Neural progenitor cell (in vitro differentiated cells): ENCODE results near the gene TEKTIP1. TPM values are rescaled to one million over a fixed set of nuclear protein-coding genes. Genes with fewer than 3 reads are reported as not detected.
A peak's percentile ranks its signal among the peaks of the same experiment; 100 is the strongest.

Source experiments
- DNase-seq: peaks from one replicate; pipeline ENCODE4 v3.0.0-alpha.2; 2016; ENCODE audit warnings: low spot score
- H2AFZ ChIP-seq: fragments of 200-600 bp; sonication (generic); replicated peaks from 2 replicates; pipeline ENCODE4 v1.6.1; 2016; ENCODE audit warnings: antibody characterized with exemption
- H3F3A ChIP-seq: fragments of 200-600 bp; sonication (generic); 2 replicates; pipeline ENCODE4 v1.6.1; 2016; ENCODE audit warnings: antibody characterized with exemption, low read depth
- H3K27ac ChIP-seq: fragments of 200-600 bp; sonication (generic); 2 replicates; pipeline ENCODE4 v1.5.1; 2016; ENCODE audit warnings: mild to moderate bottlenecking
- H3K27me3 ChIP-seq: fragments of 200-600 bp; sonication (generic); 2 replicates; pipeline ENCODE4 v1.6.1; 2016; ENCODE audit warnings: mild to moderate bottlenecking, moderate library complexity
- H3K36me3 ChIP-seq: fragments of 200-600 bp; sonication (generic); 2 replicates; pipeline ENCODE4 v1.5.1; 2016
- H3K4me1 ChIP-seq: fragments of 200-600 bp; sonication (generic); 2 replicates; pipeline ENCODE4 v1.6.1; 2016; ENCODE audit warnings: mixed run types
- H3K4me2 ChIP-seq: fragments of 200-600 bp; sonication (generic); 2 replicates; pipeline ENCODE4 v1.6.1; 2016
- H3K4me3 ChIP-seq: fragments of 200-600 bp; sonication (generic); 2 replicates; pipeline ENCODE4 v1.5.1; 2016
- H3K79me2 ChIP-seq: fragments of 200-600 bp; sonication (generic); 2 replicates; pipeline ENCODE4 v1.6.1; 2016; ENCODE audit warnings: low read depth
- H3K9ac ChIP-seq: fragments of 200-600 bp; sonication (generic); 2 replicates; pipeline ENCODE4 v1.6.1; 2016
- H3K9me3 ChIP-seq: fragments of 200-600 bp; sonication (generic); 2 replicates; pipeline ENCODE4 v1.5.1; 2016; ENCODE audit warnings: low read depth
- H4K20me1 ChIP-seq: fragments of 200-600 bp; sonication (generic); 2 replicates; pipeline ENCODE4 v1.6.1; 2016; ENCODE audit warnings: low read depth
- H3K27ac Mint-ChIP-seq: 3 replicates; pipeline ENCODE4 v1.8.0; 2021; ENCODE audit warnings: mixed read lengths
- H3K27me3 Mint-ChIP-seq: 2 replicates; pipeline ENCODE4 v1.8.0; 2022; ENCODE audit warnings: low read depth, mild to moderate bottlenecking, inconsistent platforms, moderate library complexity, mixed read lengths; ENCODE audit not compliant: insufficient read depth
- H3K36me3 Mint-ChIP-seq: 3 replicates; pipeline ENCODE4 v1.8.0; 2021; ENCODE audit warnings: mixed read lengths
- H3K4me1 Mint-ChIP-seq: 3 replicates; pipeline ENCODE4 v1.8.0; 2021; ENCODE audit warnings: mixed read lengths
- H3K4me3 Mint-ChIP-seq: 3 replicates; pipeline ENCODE4 v1.8.0; 2021; ENCODE audit warnings: mild to moderate bottlenecking, moderate library complexity, mixed read lengths
- H3K9me3 Mint-ChIP-seq: 3 replicates; pipeline ENCODE4 v1.8.0; 2020; ENCODE audit warnings: mixed read lengths
- EZH2 ChIP-seq: fragments of 200-600 bp; sonication (generic); IDR thresholded peaks from 2 replicates; pipeline ENCODE4 v1.6.1; 2017; ENCODE audit warnings: antibody characterized with exemption, mild to moderate bottlenecking, moderate library complexity
- EZH2phosphoT487 ChIP-seq: fragments of 200-600 bp; sonication (generic); IDR thresholded peaks from 2 replicates; pipeline ENCODE4 v1.6.1; 2017; ENCODE audit warnings: antibody characterized with exemption
- small RNA-seq: library from RNA; depleted of rRNA; stranded (forward); fragments of <200 nt; gene quantifications from one replicate; pipeline ENCODE3, GENCODE V24; 2015
- total RNA-seq: library from RNA; depleted of rRNA; stranded (reverse); fragments of >200 nt; gene quantifications from 2 replicates; pipeline ENCODE4 v1.2.3, GENCODE V29; 2015; ENCODE audit warnings: low replicate concordance
- TF ChIP-seq, protein P1 (sequence below): fragments of 200-600 bp; sonication (generic); IDR thresholded peaks from 2 replicates; pipeline ENCODE4 v1.5.1; 2017; ENCODE audit warnings: antibody characterized with exemption, mild to moderate bottlenecking

The TEKTIP1 gene
- total RNA-seq, 1 donor from 2014 or later = not detected

- peaks cover 29% of the 10 kb centered on the region for H3K27me3 Mint-ChIP-seq
- no peak overlapping the region for H3K4me3 ChIP-seq
- no peak overlapping the region for H3K4me3 Mint-ChIP-seq
- H3K27ac Mint-ChIP-seq = no peak overlapping the region
- peaks cover 63% of the 10 kb centered on the region for H3K27me3 ChIP-seq
- H3K4me1 ChIP-seq = no peaks in the 10 kb centered on the region
- peaks cover 9% of the 10 kb centered on the region for H3K9me3 Mint-ChIP-seq
- no peaks in the 10 kb centered on the region for H3K36me3 ChIP-seq
- no peaks in the 10 kb centered on the region for H3K79me2 ChIP-seq
- H3F3A ChIP-seq = peaks cover 12% of the 10 kb centered on the region
- H4K20me1 ChIP-seq = no peaks in the 10 kb centered on the region
- no peaks in the 10 kb centered on the region for H3K4me1 Mint-ChIP-seq
- no peak overlapping the region for H3K4me2 ChIP-seq
- H3K9me3 ChIP-seq = no peaks in the 10 kb centered on the region
- DNase-seq = no peak
- no peak overlapping the region for H3K27ac ChIP-seq
- no peaks in the 10 kb centered on the region for H3K36me3 Mint-ChIP-seq
- no peak overlapping the region for H3K9ac ChIP-seq
- no peak overlapping the region for H2AFZ ChIP-seq
- TF ChIP-seq EZH2 (no peak), EZH2phosphoT487 (no peak)
- TF ChIP-seq, protein P1, sequence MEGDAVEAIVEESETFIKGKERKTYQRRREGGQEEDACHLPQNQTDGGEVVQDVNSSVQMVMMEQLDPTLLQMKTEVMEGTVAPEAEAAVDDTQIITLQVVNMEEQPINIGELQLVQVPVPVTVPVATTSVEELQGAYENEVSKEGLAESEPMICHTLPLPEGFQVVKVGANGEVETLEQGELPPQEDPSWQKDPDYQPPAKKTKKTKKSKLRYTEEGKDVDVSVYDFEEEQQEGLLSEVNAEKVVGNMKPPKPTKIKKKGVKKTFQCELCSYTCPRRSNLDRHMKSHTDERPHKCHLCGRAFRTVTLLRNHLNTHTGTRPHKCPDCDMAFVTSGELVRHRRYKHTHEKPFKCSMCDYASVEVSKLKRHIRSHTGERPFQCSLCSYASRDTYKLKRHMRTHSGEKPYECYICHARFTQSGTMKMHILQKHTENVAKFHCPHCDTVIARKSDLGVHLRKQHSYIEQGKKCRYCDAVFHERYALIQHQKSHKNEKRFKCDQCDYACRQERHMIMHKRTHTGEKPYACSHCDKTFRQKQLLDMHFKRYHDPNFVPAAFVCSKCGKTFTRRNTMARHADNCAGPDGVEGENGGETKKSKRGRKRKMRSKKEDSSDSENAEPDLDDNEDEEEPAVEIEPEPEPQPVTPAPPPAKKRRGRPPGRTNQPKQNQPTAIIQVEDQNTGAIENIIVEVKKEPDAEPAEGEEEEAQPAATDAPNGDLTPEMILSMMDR = no peak
Observed at GRCh38 chr19:3591876-3592613, 53.1 kb downstream of the TEKTIP1 start.

DNA sequence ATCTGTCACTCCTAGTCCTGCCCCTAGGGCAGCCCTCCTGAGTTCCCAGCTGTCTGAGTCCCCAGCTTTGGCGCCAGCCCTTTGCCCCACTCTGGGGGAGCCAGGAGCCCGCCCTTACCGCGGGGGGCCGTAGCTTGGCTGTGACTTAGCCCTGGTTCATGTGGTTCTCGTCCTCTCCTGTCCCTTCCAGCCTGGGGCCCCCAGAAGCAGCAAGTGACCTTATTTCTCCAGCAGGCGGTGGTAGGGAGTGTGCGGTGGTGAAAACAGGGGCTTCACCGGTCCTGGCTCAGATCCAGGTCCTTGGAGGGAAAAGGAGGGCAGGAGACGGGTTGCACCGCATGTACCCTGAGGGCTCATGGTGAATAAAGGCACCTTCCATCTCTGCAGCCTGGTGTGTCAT lies 54.2 kb downstream of the TEKTIP1 start:
- Histone ChIP-seq H3K4me2 (no peak overlapping the region), H3K36me3 (no peaks in the 10 kb centered on the region), H4K20me1 (no peaks in the 10 kb centered on the region), H3K79me2 (no peaks in the 10 kb centered on the region), H3K27me3 (peaks cover 53% of the 10 kb centered on the region), H3K9ac (no peak overlapping the region), H3F3A (peaks cover 12% of the 10 kb centered on the region), H3K27ac (no peak overlapping the region), H3K9me3 (no peaks in the 10 kb centered on the region), H3K4me3 (no peak overlapping the region), H2AFZ (no peak overlapping the region), H3K4me1 (no peaks in the 10 kb centered on the region)
- peak; percentile 48 for DNase-seq
- TF ChIP-seq EZH2 = no peak
- TF ChIP-seq, protein P1 = peak; percentile 39
- TF ChIP-seq EZH2phosphoT487 = no peak
- H3K36me3 Mint-ChIP-seq = no peaks in the 10 kb centered on the region
- H3K4me3 Mint-ChIP-seq = no peak overlapping the region
- peaks cover 9% of the 10 kb centered on the region for H3K9me3 Mint-ChIP-seq
- peaks cover 28% of the 10 kb centered on the region for H3K27me3 Mint-ChIP-seq
- H3K27ac Mint-ChIP-seq = no peak overlapping the region
- H3K4me1 Mint-ChIP-seq = no peaks in the 10 kb centered on the region

Small RNA genes lying within 50 kb of the gene (small RNA-seq; reads per million reads assigned to genes)
- gene AC005786.1 (not detected), gene RF00212 (not detected)

Other genes starting within 250 kb of the TEKTIP1 start
- 1.1 and 1.3 TPM in 2 replicates for gene NFIC, start 172.6 kb upstream of the TEKTIP1 start, total RNA-seq
- gene SMIM24, start 58.6 kb upstream of the TEKTIP1 start, total RNA-seq = 0.81 and 1.7 TPM in 2 replicates
- not detected in 2 replicates for gene SMIM44, start 55.7 kb upstream of the TEKTIP1 start, total RNA-seq
- gene DOHH, start 38.5 kb upstream of the TEKTIP1 start, total RNA-seq = 0.69 and 12.1 TPM in 2 replicates
- gene FZR1, start 32.9 kb upstream of the TEKTIP1 start, total RNA-seq = 16.4 and 56.1 TPM in 2 replicates
- 34.1 and 47.6 TPM in 2 replicates for gene MFSD12, start 18.4 kb downstream of the TEKTIP1 start, total RNA-seq
- 51.4 and 135 TPM in 2 replicates for gene HMG20B, start 33.8 kb downstream of the TEKTIP1 start, total RNA-seq
- gene GIPC3, start 46.3 kb downstream of the TEKTIP1 start, total RNA-seq = 0.09 TPM in 1 of 2 replicates, not detected in the other
- gene TBXA2R, start 67.7 kb downstream of the TEKTIP1 start, total RNA-seq = 0.09 TPM in 1 of 2 replicates, not detected in the other
- 6.0 and 35.4 TPM in 2 replicates for gene CACTIN, start 87.6 kb downstream of the TEKTIP1 start, total RNA-seq
- 8.6 and 26.6 TPM in 2 replicates for gene PIP5K1C, start 161.3 kb downstream of the TEKTIP1 start, total RNA-seq
- gene TJP3, start 169.2 kb downstream of the TEKTIP1 start, total RNA-seq = 14.7 and 32.5 TPM in 2 replicates
- gene APBA3, start 222.5 kb downstream of the TEKTIP1 start, total RNA-seq = 17.3 and 41.1 TPM in 2 replicates
- gene MRPL54, start 223.5 kb downstream of the TEKTIP1 start, total RNA-seq = 15.1 and 21.4 TPM in 2 replicates
- gene RAX2, start 233.1 kb downstream of the TEKTIP1 start, total RNA-seq = not detected in 2 replicates
- 2.4 and 2.8 TPM in 2 replicates for gene MATK, start 247.2 kb downstream of the TEKTIP1 start, total RNA-seq